Tracheal epithelial cell (primary cell): Measurements from ENCODE around the gene SPATA31E1. TPM values are rescaled to one million over a fixed set of nuclear protein-coding genes. Genes with fewer than 3 reads are reported as not detected.

Experiments used
- total RNA-seq: library from RNA; depleted of rRNA; stranded (reverse); fragments of >200 nt; gene quantifications from 2 replicates; pipeline ENCODE4 v1.2.1, GENCODE V29; 2014

Gene SPATA31E1
- not detected in 2 replicates for total RNA-seq

DNA sequence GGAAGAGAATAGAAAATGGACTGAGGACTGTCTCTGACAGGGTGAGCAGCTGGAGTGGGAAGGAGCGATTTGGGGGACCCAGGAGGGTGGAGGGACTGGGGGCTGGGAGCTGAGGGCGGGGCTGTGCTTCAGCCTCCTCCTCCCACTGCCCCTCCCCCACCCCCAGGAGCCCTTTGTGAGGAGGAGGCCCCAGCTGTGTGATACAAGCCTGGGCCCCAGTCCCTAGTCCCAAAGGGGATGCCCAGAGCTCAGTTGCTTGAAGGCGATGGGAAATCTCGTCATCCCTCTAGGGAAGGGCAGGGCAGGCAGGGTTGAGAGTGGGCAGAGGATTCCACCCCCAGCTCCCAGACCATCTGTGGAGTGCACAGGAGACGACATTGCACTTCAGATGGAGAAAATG, at the start of gene SPATA31E1:
Gene SPATA31E1 (plus strand): TSS at position 251 of the 400 bp plus-strand sequence. CDS start 15 bp downstream, at position 266.

DNA sequence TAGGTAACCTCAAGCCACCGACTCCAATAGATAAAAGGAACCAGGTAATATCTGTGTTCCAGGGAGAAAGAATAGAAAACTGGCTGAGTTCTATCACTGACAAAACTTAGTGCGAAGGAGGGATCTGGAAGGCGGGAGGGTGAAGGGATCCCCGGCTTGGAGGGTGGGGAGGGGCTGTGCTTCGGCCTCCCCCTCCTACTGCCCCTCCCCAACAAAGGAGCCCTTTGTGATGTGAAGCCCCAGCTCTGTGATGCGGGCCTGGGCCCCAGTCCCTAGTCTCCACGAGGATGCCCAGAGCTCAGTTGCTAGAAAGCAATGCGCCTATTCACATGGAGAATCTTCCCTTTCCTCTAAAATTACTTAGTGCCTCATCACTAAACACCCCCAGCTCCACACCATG, 35.0 kb downstream of the SPATA31E1 start, which contains the start of gene SPATA31C1:
Gene SPATA31C1 (plus strand): TSS at position 301 of the 400 bp plus-strand sequence.

Other genes with a start within 250 kb of the SPATA31E1 start
- gene CTSL, start 156.8 kb upstream of the SPATA31E1 start, total RNA-seq, result 67.6 and 90.8 TPM in 2 replicates
- gene SPATA31C1, start 35.1 kb downstream of the SPATA31E1 start, total RNA-seq, result not detected in 2 replicates
- gene CDK20, start 91.7 kb downstream of the SPATA31E1 start, total RNA-seq, result 1.7 and 2.4 TPM in 2 replicates